Measurements from ENCODE around the gene CSNK1G2. TPM values are rescaled to one million over a fixed set of nuclear protein-coding genes. Genes with fewer than 3 reads are reported as not detected.

The CSNK1G2 gene
- polyA plus RNA-seq, 3 donors from 2014 or later = 18.0 to 35.4 (median 21.8) TPM

DNA sequence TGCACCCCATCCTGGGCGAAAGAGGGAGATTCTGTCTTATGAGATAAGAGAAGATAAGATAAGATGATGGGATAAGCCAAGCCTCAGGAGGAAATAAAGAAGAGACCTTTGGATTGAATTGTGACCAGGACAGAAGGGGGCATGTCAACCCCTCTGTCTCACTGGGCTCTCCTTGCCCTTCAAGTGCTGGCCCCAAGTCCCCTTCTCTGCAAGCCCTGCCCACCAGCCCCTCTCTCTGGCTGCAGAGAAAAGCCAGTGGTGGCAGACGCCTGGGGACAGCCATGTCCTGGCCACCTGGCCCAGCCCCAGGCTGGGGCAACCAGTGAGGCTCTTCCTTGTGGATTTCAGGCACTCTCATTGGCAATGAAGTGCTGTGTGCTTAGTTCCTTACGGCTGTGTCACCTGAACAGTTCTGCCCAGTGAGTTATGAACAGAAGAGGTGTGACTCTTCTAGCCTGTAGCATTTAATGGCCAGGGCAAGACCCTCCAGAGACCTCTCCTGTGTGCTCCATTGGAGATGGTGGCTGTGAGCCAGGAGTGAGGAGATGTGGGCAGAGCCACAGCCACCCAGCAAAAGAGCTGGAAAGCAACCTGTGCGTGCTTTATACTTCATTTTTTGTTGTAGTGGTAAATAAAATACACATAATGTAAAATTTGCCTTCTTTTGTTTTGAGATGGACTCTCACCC lies 80.6 kb downstream of the CSNK1G2 start:
- Mint-ChIP-seq H3K4me3 (no peak overlapping the region), H3K4me1 (peaks cover 0 to 6% of the 10 kb centered on the region in 2 donors), H3K36me3 (no peaks in the 10 kb centered on the region), H3K27me3 (ENCODE audit: low read depth in 3 of 3) (peaks cover 1 to 5% (median 1%) of the 10 kb centered on the region in 3 donors), H3K9me3 (no peaks in the 10 kb centered on the region), H3K27ac (no peak overlapping the region)
- no peak for DNase-seq

DNA sequence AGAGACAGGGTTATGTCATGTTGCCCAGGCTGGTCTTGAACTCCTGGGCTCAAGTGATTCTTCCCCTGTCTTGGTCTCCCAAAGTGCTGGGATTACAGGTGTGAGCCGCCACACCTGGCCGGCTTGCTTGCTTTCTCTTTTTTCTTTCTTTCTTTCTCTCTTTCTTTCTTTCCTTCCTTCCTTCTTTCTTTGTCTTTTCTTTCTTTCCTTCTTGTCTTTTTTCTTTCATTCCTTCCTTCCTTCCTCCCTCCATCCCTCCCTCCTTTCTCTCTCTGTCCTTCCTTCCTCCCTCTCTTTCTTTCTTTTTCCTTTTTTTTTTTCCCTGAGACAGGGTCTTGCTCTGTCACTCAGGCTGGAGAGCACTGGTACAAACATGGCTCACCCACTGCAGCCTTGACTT lies 81.3 kb downstream of the CSNK1G2 start:
- no peaks in the 10 kb centered on the region for H3K9me3 Mint-ChIP-seq
- no peak overlapping the region for H3K4me3 Mint-ChIP-seq
- DNase-seq = no peak
- no peaks in the 10 kb centered on the region for H3K36me3 Mint-ChIP-seq
- H3K4me1 Mint-ChIP-seq = peaks cover 0 to 4% of the 10 kb centered on the region in 2 donors
- peak overlapping the region in 1 of 6 donors; percentile 49 for H3K27ac Mint-ChIP-seq
- peaks cover 1 to 5% (median 1%) of the 10 kb centered on the region in 3 donors for H3K27me3 Mint-ChIP-seq (ENCODE audit: low read depth in 3 of 3)

DNA sequence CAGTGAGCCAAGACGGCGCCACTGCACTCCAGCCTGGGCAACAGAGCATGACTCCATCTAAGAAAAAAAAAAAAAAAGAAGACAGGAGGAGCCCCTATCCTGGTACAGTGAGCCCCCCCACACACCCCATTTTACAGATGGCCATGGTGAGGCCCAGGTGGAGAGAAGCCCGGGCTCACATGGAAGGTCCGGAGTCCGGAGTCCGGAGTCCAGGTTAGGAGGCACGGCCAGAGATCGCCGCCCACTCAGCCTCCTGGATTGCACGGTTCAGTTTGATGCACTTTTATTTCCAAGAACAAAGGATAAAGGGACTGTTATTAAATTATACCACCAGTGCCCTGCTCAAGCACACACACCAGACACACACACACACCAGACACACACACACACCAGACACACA lies 85.8 kb downstream of the CSNK1G2 start:
- no peaks in the 10 kb centered on the region for H3K9me3 Mint-ChIP-seq
- peaks cover under 1% of the 10 kb centered on the region in 2 donors for H3K4me1 Mint-ChIP-seq
- peaks cover 0 to 1% (median under 1%) of the 10 kb centered on the region in 3 donors for H3K27me3 Mint-ChIP-seq (ENCODE audit: low read depth in 3 of 3)
- H3K27ac Mint-ChIP-seq = no peak overlapping the region
- H3K4me3 Mint-ChIP-seq = no peak overlapping the region
- H3K36me3 Mint-ChIP-seq = no peaks in the 10 kb centered on the region
- no peak for DNase-seq

DNA sequence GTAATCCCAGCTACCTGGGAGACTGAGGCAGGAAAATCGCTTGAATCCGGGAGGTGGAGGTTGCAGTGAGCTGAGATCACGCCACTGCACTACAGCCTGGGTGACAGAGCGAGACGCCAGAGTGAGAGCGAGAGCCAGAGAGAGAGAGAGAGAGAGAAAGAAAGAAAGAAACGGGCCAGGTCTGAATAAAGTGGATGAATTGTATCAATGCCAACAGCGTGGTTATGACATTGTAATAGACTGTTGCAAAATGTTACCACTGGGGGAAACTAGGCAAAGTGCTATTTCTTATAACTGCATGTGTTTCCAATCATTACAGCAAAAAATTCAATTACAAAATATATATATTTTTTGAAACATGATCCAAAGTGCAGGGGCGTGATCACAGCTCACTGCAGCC lies 86.4 kb downstream of the CSNK1G2 start:
- H3K4me3 Mint-ChIP-seq = no peak overlapping the region
- H3K4me1 Mint-ChIP-seq = peaks cover 6% of the 10 kb centered on the region in 2 donors
- no peaks in the 10 kb centered on the region for H3K36me3 Mint-ChIP-seq
- no peak for DNase-seq
- H3K27me3 Mint-ChIP-seq (ENCODE audit: low read depth in 3 of 3) = peaks cover 0 to 2% (median 0%) of the 10 kb centered on the region in 3 donors
- H3K9me3 Mint-ChIP-seq = no peaks in the 10 kb centered on the region
- no peak overlapping the region for H3K27ac Mint-ChIP-seq

Other genes with a start within 250 kb of the CSNK1G2 start
- not detected for gene ONECUT3, start 187.7 kb upstream of the CSNK1G2 start, polyA plus RNA-seq
- gene ATP8B3, start 128.9 kb upstream of the CSNK1G2 start, polyA plus RNA-seq = 1 to 10 TPM; 1.7 to 3.3 (median 3.1) TPM
- 10 to 100 TPM in 1 of 3 donors, 1 to 10 TPM in 1, under 1 TPM in 1; 0.63 to 13.0 (median 4.5) TPM for gene REXO1, start 92.7 kb upstream of the CSNK1G2 start, polyA plus RNA-seq
- gene KLF16, start 77.6 kb upstream of the CSNK1G2 start, polyA plus RNA-seq = under 1 TPM; 0.12 to 0.55 (median 0.49) TPM
- gene ABHD17A, start 55.7 kb upstream of the CSNK1G2 start, polyA plus RNA-seq = 100 to 1,000 TPM; 652 to 783 (median 741) TPM
- 10 to 100 TPM in 1 of 3 donors, 1 to 10 TPM in 2; 2.1 to 10.0 (median 4.3) TPM for gene ADAT3, start 35.8 kb upstream of the CSNK1G2 start, polyA plus RNA-seq
- 10 to 100 TPM in 2 of 3 donors, 1 to 10 TPM in 1; 7.6 to 31.9 (median 22.6) TPM for gene SCAMP4, start 35.8 kb upstream of the CSNK1G2 start, polyA plus RNA-seq
- 1 to 10 TPM; 2.6 to 4.4 (median 3.6) TPM for gene BTBD2, start 74.5 kb downstream of the CSNK1G2 start, polyA plus RNA-seq
- gene MKNK2, start 110.1 kb downstream of the CSNK1G2 start, polyA plus RNA-seq = 10 to 100 TPM; 22.7 to 39.2 (median 23.9) TPM
- 100 to 1,000 TPM in 1 of 3 donors, 10 to 100 TPM in 2; 39.4 to 160 (median 42.2) TPM for gene MOB3A, start 155.2 kb downstream of the CSNK1G2 start, polyA plus RNA-seq
- gene IZUMO4, start 155.7 kb downstream of the CSNK1G2 start, polyA plus RNA-seq = under 1 TPM in 1 of 3 donors, not detected in 2; 0.42 TPM
- gene AP3D1, start 210.4 kb downstream of the CSNK1G2 start, polyA plus RNA-seq = 10 to 100 TPM; 11.7 to 44.5 (median 17.9) TPM
- gene DOT1L, start 222.8 kb downstream of the CSNK1G2 start, polyA plus RNA-seq = 1 to 10 TPM in 1 of 3 donors, under 1 TPM in 2; 0.25 to 1.7 (median 0.31) TPM

Data from immature natural killer cell (primary cell).